Fibroblast of the aortic adventitia (primary cell): ENCODE measurements around the gene MAPK8IP1. TPM values are rescaled to one million over a fixed set of nuclear protein-coding genes. Genes with fewer than 3 reads are reported as not detected.

Experiments
- DNase-seq: peaks from one replicate; pipeline ENCODE4 v3.0.0-alpha.2; 2010; ENCODE audit warnings: low read depth
- H3K4me3 ChIP-seq: 2 replicates; pipeline ENCODE4 v1.5.1; 2011; ENCODE audit warnings: low read depth, mild to moderate bottlenecking, control low read depth, low read length, moderate library complexity
- CTCF ChIP-seq: IDR thresholded peaks from 2 replicates; pipeline ENCODE4 v1.5.1; 2011; ENCODE audit warnings: mild to moderate bottlenecking, low read length, control low read depth, inconsistent platforms; ENCODE audit not compliant: insufficient read depth
- total RNA-seq: library from RNA; depleted of rRNA; stranded (reverse); fragments of >200 nt; gene quantifications from 2 replicates; pipeline ENCODE4 v1.2.3, GENCODE V29; 2012; ENCODE audit warnings: low replicate concordance

The MAPK8IP1 gene
- total RNA-seq, 1 donor, result 8.1 TPM

GRCh38 chr11:45918331-45918941 is 33.0 kb downstream of the MAPK8IP1 start:
- TF ChIP-seq CTCF, result no peak
- DNase-seq, result peak; percentile 65
- peak overlapping the region; percentile 99 for H3K4me3 ChIP-seq

GRCh38 chr11:45918962-45919675 is 33.7 kb downstream of the MAPK8IP1 start:
- DNase-seq, result no peak
- no peak for TF ChIP-seq CTCF
- H3K4me3 ChIP-seq, result no peak overlapping the region

GRCh38 chr11:45919806-45920530 is 34.5 kb downstream of the MAPK8IP1 start:
- no peak for DNase-seq
- no peak for TF ChIP-seq CTCF

GRCh38 chr11:45920531-45921477 is 35.4 kb downstream of the MAPK8IP1 start:
- H3K4me3 ChIP-seq, result no peak overlapping the region
- no peak for TF ChIP-seq CTCF
- DNase-seq, result no peak

More at GRCh38 chr11:45919806-45920530, 34.5 kb downstream of the MAPK8IP1 start:
- no peak overlapping the region for H3K4me3 ChIP-seq

GRCh38 chr11:45921561-45922424 is 36.3 kb downstream of the MAPK8IP1 start:
- no peak for TF ChIP-seq CTCF
- H3K4me3 ChIP-seq, result no peak overlapping the region
- no peak for DNase-seq
